CD4-positive, alpha-beta T cell (primary cell): Measurements from ENCODE around the gene LHFPL6. TPM values are rescaled to one million over a fixed set of nuclear protein-coding genes. Genes with fewer than 3 reads are reported as not detected.
A peak's percentile ranks its signal among the peaks of the same experiment; 100 is the strongest.

ENCODE experiments used
- ATAC-seq: fragments of 200-7000 bp; cut with Tn5 transposase; one replicate; pipeline ENCODE4 v1.10.0; 2022; ENCODE audit warnings: mild to moderate bottlenecking; ENCODE audit not compliant: poor library complexity
- CTCF ChIA-PET: fragments of 350-600 bp; sonication (Branson Sonifier 250); formaldehyde crosslinking; loops from one replicate; lab custom pipeline; 2021; ENCODE audit warnings: antibody characterized with exemption, inconsistent platforms; lab: Charles Lee
- POLR2A ChIA-PET: fragments of 350-600 bp; sonication (Branson Sonifier 250); formaldehyde crosslinking; loops from one replicate; lab custom pipeline; 2021; ENCODE audit warnings: antibody characterized with exemption, inconsistent platforms; lab: Charles Lee
- DNase-seq, 14 experiments: peaks; one replicate each; pipeline ENCODE4 v3.0.0-alpha.2; 2013 to 2020; ENCODE audit warnings: mixed read lengths in 2 of 14
- H3K27ac ChIP-seq, 2 donors: one replicate each; pipeline versions ENCODE4 v1.5.1 to v1.7.0; 2013; ENCODE audit warnings: low read length in 2 of 2, low read depth in 1 of 2, mild to moderate bottlenecking in 1 of 2
- H3K27me3 ChIP-seq, 2 experiments: 1 replicate in 1 of 2; 2 replicates in 1 of 2; pipeline versions ENCODE4 v1.6.1 to v1.7.0; 2013; ENCODE audit warnings: low read length in 2 of 2, control low read depth in 1 of 2, mild to moderate bottlenecking in 1 of 2, moderate library complexity in 1 of 2; ENCODE audit not compliant: insufficient read depth in 2 of 2, control insufficient read depth in 1 of 2
- H3K36me3 ChIP-seq: one replicate; pipeline ENCODE4 v1.6.1; 2013; ENCODE audit warnings: low read length, control low read depth; ENCODE audit not compliant: insufficient read depth
- H3K4me1 ChIP-seq: one replicate; pipeline ENCODE4 v1.6.1; 2013; ENCODE audit warnings: low read length, control low read depth; ENCODE audit not compliant: insufficient read depth
- H3K4me3 ChIP-seq: one replicate; pipeline ENCODE4 v1.5.1; 2013; ENCODE audit warnings: mild to moderate bottlenecking, low read length, moderate library complexity
- H3K9me3 ChIP-seq, 2 experiments: 1 replicate in 1 of 2; 2 replicates in 1 of 2; pipeline versions ENCODE4 v1.6.1 to v1.7.0; 2013; ENCODE audit warnings: low read length in 2 of 2, mild to moderate bottlenecking in 2 of 2, control low read depth in 1 of 2, moderate library complexity in 1 of 2; ENCODE audit not compliant: control insufficient read depth in 1 of 2, insufficient read depth in 1 of 2
- H3K27ac Mint-ChIP-seq: one replicate; pipeline ENCODE4 v1.8.0; 2020; ENCODE audit warnings: mixed read lengths
- H3K27me3 Mint-ChIP-seq: one replicate; pipeline ENCODE4 v1.8.0; 2021; ENCODE audit warnings: mixed read lengths
- H3K36me3 Mint-ChIP-seq: one replicate; pipeline ENCODE4 v1.8.0; 2021; ENCODE audit warnings: low read depth, mixed read lengths
- H3K4me1 Mint-ChIP-seq: one replicate; pipeline ENCODE4 v1.8.0; 2021; ENCODE audit warnings: low read depth, mixed read lengths
- H3K4me3 Mint-ChIP-seq: one replicate; pipeline ENCODE4 v1.8.0; 2020; ENCODE audit warnings: mild to moderate bottlenecking, mixed read lengths
- H3K9me3 Mint-ChIP-seq: one replicate; pipeline ENCODE4 v1.8.0; 2020; ENCODE audit warnings: mixed read lengths
- CTCF ChIP-seq: fragments of 200-600 bp; IDR thresholded peaks from one replicate; pipeline ENCODE4 v1.8.0; 2022; ENCODE audit warnings: antibody characterized with exemption, mild to moderate bottlenecking
- intact Hi-C, 2 experiments: fragments of 100-400 bp; cut with DNase I in 1 of 2; cut with micrococcal nuclease in 1 of 2; formaldehyde crosslinking; loops; one replicate each; pipeline versions ENCODE4 v1.15.1 to v1.9.0; 2023 to 2025; cut with DNase I, micrococcal nuclease
- total RNA-seq, 174 experiments: library from RNA in 2 of 174; stranded (reverse) in 2 of 174; gene quantifications; one replicate each; pipeline ENCODE4 v1.2.3 and lab custom pipeline; 2021 to 2026

Gene LHFPL6
- total RNA-seq, 2 experiments from 2014 or later = not detected

GRCh38 chr13:39602277-39602613 is 748 bp downstream of the LHFPL6 start:
- Mint-ChIP-seq H3K4me1 (peaks cover 14% of the 10 kb centered on the region), H3K27ac (no peak overlapping the region), H3K4me3 (peak overlapping the region; percentile 25), H3K36me3 (no peaks in the 10 kb centered on the region), H3K9me3 (no peaks in the 10 kb centered on the region), H3K27me3 (peaks cover 76% of the 10 kb centered on the region)
- H3K9me3 ChIP-seq = no peaks in the 10 kb centered on the region
- DNase-seq (peak in 1 of 14 experiments; percentile 7), ATAC-seq (no peak)
- POLR2A ChIA-PET = no interaction called here
- H3K4me3 ChIP-seq = peak overlapping the region; percentile 62
- no peak overlapping the region for H3K27ac ChIP-seq
- CTCF ChIA-PET = no interaction called here
- peaks cover 16% of the 10 kb centered on the region for H3K4me1 ChIP-seq
- no peak for TF ChIP-seq CTCF
- intact Hi-C loops = no loop called here
- peaks cover 17 to 42% of the 10 kb centered on the region in 2 experiments for H3K27me3 ChIP-seq
- no peaks in the 10 kb centered on the region for H3K36me3 ChIP-seq

DNA sequence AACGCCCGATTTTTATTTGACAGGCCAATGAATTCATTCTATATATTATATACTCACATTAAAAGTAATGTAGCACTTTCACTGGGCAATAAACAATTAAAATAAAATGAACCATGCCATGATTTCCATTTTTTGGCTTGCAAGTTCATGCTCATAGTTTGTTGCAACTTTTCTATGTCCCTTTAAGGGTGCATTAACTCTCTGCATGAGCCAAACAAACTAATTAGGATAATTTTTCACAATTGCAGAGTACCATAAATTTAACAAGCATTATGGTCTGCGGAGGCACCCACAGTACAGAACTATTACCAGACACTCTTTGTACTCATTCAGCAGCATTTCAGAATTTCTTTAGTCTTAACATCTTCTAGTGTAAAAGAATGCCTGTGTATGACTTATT is 1.4 kb downstream of the LHFPL6 start:
- H3K36me3 ChIP-seq = no peaks in the 10 kb centered on the region
- intact Hi-C loops = no loop called here
- H3K4me3 Mint-ChIP-seq = peak overlapping the region; percentile 30
- ChIA-PET CTCF (no interaction called here), POLR2A (no interaction called here)
- no peak for ATAC-seq
- H3K27me3 ChIP-seq = peaks cover 17 to 42% of the 10 kb centered on the region in 2 experiments
- no peak overlapping the region for H3K27ac Mint-ChIP-seq
- no peak overlapping the region for H3K4me3 ChIP-seq
- H3K27me3 Mint-ChIP-seq = peaks cover 74% of the 10 kb centered on the region
- H3K27ac ChIP-seq = no peak overlapping the region
- no peak for TF ChIP-seq CTCF
- peaks cover 14% of the 10 kb centered on the region for H3K4me1 Mint-ChIP-seq
- DNase-seq = no peak
- H3K36me3 Mint-ChIP-seq = no peaks in the 10 kb centered on the region
- no peaks in the 10 kb centered on the region for H3K9me3 Mint-ChIP-seq
- H3K9me3 ChIP-seq = no peaks in the 10 kb centered on the region
- H3K4me1 ChIP-seq = peaks cover 16% of the 10 kb centered on the region

GRCh38 chr13:39600766-39601165 is 2.2 kb downstream of the LHFPL6 start:
- ChIA-PET CTCF (interaction anchor here (0.5 kb wide), 1 partner anchor 34 kb away, joined by 3 read pairs; no protein-coding TSS in a partner anchor), POLR2A (no interaction called here)
- no peak overlapping the region for H3K27ac ChIP-seq
- H3K27me3 ChIP-seq = peaks cover 17 to 42% of the 10 kb centered on the region in 2 experiments
- peak overlapping the region; percentile 30 for H3K4me3 Mint-ChIP-seq
- peaks cover 16% of the 10 kb centered on the region for H3K4me1 ChIP-seq
- H3K9me3 ChIP-seq = no peaks in the 10 kb centered on the region
- no peaks in the 10 kb centered on the region for H3K36me3 ChIP-seq
- peaks cover 14% of the 10 kb centered on the region for H3K4me1 Mint-ChIP-seq
- no peaks in the 10 kb centered on the region for H3K36me3 Mint-ChIP-seq
- intact Hi-C loops = no loop called here
- no peaks in the 10 kb centered on the region for H3K9me3 Mint-ChIP-seq
- no peak for DNase-seq
- H3K27me3 Mint-ChIP-seq = peaks cover 69% of the 10 kb centered on the region
- H3K4me3 ChIP-seq = no peak overlapping the region
- ATAC-seq = no peak
- no peak overlapping the region for H3K27ac Mint-ChIP-seq
- TF ChIP-seq CTCF = no peak
